HL-60 (cell line): Measurements from ENCODE around the gene UBE2V1.

Experiments used
- DNase-seq, 2 experiments: peaks; one replicate each; pipeline ENCODE4 v3.0.0-alpha.2; 2010 to 2020; ENCODE audit warnings: low read depth in 1 of 2, low spot score in 1 of 2
- H3K27ac ChIP-seq: fragments of 250-450 bp; sonication (Bioruptor Pico); replicated peaks from 2 replicates; pipeline ENCODE4 v1.5.1; 2020; ENCODE audit warnings: mild to moderate bottlenecking, moderate library complexity
- H3K27me3 ChIP-seq: fragments of 250-450 bp; sonication (Bioruptor Pico); 2 replicates; pipeline ENCODE4 v1.5.1; 2021; ENCODE audit warnings: mild to moderate bottlenecking, moderate library complexity; ENCODE audit not compliant: insufficient read depth, poor library complexity, severe bottlenecking
- H3K4me3 ChIP-seq: replicated peaks from 2 replicates; pipeline ENCODE4 v1.5.1; 2011; ENCODE audit warnings: mild to moderate bottlenecking, control low read depth, low read length; ENCODE audit not compliant: insufficient read depth
- GABPA ChIP-seq: IDR thresholded peaks from 2 replicates; pipeline ENCODE4 v1.6.1; 2012; ENCODE audit warnings: low read depth
- POLR2AphosphoS5 ChIP-seq: IDR thresholded peaks from 2 replicates; pipeline ENCODE4 v1.6.1; 2012; ENCODE audit warnings: low read depth
- SPI1 ChIP-seq: IDR thresholded peaks from 2 replicates; pipeline ENCODE4 v1.6.1; 2012; ENCODE audit warnings: low read depth, mild to moderate bottlenecking, borderline replicate concordance
- TF ChIP-seq, protein P1 (sequence below): IDR thresholded peaks from one replicate; pipeline ENCODE4 v1.5.1; 2011; ENCODE audit warnings: low read length, control low read depth, inconsistent platforms; ENCODE audit not compliant: insufficient read depth
- TF ChIP-seq, protein P2 (sequence below): IDR thresholded peaks from 2 replicates; pipeline ENCODE4 v1.6.1; 2012; ENCODE audit warnings: low read depth; ENCODE audit not compliant: insufficient replicate concordance

UBE2V1 gene

DNA sequence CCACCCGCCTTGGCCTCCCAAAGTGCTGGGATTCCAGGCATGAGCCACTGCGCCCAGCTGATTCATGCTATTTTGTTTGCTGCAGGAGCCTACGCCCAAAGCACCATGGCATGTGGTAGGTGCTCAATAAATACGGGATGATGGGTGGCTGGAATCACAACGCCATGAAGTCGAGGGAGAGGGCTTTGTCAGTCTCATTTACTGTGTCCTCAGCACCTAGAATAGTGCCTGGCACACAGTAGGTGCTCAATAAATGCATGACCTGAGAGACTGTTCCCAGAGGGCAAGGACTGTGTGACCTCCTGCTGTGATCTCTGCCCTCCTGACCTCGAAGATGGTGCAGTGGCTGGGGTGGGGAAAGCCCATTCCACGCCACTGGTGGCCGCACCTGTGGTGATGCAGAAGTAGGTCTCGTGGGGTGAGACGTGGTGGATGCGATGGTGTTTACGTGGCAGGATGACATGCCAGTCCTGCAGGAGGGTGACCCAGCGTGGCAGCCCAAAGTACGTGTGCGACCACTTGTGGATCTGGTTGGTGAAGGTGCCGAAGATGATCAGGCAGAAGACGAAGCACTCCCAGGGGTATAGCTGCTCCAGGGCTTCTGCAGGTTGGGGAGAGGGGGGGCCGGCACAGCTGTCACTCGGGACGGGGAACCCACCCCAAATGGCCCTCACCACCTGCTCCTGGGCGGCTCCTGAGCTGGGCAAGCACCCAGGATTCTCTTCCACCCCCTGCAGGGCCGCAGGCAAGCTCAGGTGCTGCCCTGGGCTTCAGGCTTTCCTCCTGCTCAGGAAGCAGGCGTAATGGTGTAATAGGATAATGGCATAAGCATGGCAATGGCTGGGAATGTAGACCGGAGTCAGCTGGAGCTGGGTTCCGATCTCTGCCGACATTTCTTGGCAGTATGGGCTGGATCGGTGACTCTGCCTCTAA is 14.9 kb upstream of the UBE2V1 start:
- Histone ChIP-seq H3K27ac (no peak overlapping the region), H3K27me3 (no peaks in the 10 kb centered on the region), H3K4me3 (no peak overlapping the region)
- no peak for DNase-seq
- TF ChIP-seq SPI1 (no peak), POLR2AphosphoS5 (no peak), GABPA (no peak)
- TF ChIP-seq, protein P1, sequence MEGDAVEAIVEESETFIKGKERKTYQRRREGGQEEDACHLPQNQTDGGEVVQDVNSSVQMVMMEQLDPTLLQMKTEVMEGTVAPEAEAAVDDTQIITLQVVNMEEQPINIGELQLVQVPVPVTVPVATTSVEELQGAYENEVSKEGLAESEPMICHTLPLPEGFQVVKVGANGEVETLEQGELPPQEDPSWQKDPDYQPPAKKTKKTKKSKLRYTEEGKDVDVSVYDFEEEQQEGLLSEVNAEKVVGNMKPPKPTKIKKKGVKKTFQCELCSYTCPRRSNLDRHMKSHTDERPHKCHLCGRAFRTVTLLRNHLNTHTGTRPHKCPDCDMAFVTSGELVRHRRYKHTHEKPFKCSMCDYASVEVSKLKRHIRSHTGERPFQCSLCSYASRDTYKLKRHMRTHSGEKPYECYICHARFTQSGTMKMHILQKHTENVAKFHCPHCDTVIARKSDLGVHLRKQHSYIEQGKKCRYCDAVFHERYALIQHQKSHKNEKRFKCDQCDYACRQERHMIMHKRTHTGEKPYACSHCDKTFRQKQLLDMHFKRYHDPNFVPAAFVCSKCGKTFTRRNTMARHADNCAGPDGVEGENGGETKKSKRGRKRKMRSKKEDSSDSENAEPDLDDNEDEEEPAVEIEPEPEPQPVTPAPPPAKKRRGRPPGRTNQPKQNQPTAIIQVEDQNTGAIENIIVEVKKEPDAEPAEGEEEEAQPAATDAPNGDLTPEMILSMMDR, result no peak
- TF ChIP-seq, protein P2, sequence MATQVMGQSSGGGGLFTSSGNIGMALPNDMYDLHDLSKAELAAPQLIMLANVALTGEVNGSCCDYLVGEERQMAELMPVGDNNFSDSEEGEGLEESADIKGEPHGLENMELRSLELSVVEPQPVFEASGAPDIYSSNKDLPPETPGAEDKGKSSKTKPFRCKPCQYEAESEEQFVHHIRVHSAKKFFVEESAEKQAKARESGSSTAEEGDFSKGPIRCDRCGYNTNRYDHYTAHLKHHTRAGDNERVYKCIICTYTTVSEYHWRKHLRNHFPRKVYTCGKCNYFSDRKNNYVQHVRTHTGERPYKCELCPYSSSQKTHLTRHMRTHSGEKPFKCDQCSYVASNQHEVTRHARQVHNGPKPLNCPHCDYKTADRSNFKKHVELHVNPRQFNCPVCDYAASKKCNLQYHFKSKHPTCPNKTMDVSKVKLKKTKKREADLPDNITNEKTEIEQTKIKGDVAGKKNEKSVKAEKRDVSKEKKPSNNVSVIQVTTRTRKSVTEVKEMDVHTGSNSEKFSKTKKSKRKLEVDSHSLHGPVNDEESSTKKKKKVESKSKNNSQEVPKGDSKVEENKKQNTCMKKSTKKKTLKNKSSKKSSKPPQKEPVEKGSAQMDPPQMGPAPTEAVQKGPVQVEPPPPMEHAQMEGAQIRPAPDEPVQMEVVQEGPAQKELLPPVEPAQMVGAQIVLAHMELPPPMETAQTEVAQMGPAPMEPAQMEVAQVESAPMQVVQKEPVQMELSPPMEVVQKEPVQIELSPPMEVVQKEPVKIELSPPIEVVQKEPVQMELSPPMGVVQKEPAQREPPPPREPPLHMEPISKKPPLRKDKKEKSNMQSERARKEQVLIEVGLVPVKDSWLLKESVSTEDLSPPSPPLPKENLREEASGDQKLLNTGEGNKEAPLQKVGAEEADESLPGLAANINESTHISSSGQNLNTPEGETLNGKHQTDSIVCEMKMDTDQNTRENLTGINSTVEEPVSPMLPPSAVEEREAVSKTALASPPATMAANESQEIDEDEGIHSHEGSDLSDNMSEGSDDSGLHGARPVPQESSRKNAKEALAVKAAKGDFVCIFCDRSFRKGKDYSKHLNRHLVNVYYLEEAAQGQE, result no peak

DNA sequence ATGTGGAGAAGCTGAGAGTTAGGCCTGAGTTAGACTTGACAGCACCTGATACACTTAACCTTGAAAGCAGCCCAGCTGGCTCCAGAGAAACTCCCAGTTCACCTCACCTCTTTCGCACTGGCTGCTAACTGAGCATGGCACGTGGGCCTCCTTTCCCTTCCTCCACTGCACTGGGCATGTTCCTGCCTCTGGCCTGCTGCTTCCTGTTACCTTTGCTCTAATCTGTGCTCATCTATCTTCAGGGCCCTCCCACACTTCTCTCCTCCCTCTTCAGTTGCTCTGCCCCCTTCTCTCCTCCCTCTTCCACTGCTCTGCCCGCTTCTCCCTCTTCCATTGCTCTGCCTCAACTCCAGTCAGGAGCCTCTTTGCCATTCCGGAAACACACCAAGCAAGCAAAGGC is 13.7 kb upstream of the UBE2V1 start:
- TF ChIP-seq, protein P2, result no peak
- TF ChIP-seq POLR2AphosphoS5, result no peak
- TF ChIP-seq, protein P1, result no peak
- no peak for TF ChIP-seq SPI1
- TF ChIP-seq GABPA, result no peak
- Histone ChIP-seq H3K27ac (no peak overlapping the region), H3K4me3 (no peak overlapping the region), H3K27me3 (no peaks in the 10 kb centered on the region)
- no peak for DNase-seq

DNA sequence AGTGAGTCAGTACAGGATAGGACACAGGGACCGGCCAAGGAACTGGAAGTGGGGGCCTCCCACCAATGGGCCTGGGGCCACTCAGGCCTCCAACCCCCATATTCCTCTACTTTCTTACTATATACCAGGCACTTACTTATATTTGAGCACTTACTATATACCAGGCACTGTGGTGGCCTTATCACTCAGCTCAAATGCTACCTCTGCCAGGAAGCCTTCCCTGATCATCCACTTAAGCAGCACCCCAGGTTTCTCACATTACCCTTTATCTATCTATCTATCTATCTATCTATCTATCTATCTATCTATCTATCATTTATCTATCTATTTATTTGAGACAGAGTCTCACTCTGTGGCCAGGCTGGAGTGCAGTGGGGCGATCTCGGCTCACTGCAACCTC is 12.3 kb upstream of the UBE2V1 start:
- Histone ChIP-seq H3K27me3 (no peaks in the 10 kb centered on the region), H3K4me3 (no peak overlapping the region), H3K27ac (no peak overlapping the region)
- no peak for DNase-seq
- no peak for TF ChIP-seq SPI1
- no peak for TF ChIP-seq GABPA
- TF ChIP-seq POLR2AphosphoS5, result no peak
- TF ChIP-seq, protein P2, result no peak
- TF ChIP-seq, protein P1, result no peak
